LNCAP (cell line): Measurements from ENCODE around the gene UFSP1.

ENCODE experiments used
- TF ChIP-seq, protein P1 (sequence below): fragments of 450-650 bp; IDR thresholded peaks from 2 replicates; pipeline ENCODE4 v1.5.1; 2017; ENCODE audit warnings: mild to moderate bottlenecking

The UFSP1 gene

GRCh38 chr7:100840470-100841100 lies 48.9 kb downstream of the UFSP1 start:
- TF ChIP-seq, protein P1, sequence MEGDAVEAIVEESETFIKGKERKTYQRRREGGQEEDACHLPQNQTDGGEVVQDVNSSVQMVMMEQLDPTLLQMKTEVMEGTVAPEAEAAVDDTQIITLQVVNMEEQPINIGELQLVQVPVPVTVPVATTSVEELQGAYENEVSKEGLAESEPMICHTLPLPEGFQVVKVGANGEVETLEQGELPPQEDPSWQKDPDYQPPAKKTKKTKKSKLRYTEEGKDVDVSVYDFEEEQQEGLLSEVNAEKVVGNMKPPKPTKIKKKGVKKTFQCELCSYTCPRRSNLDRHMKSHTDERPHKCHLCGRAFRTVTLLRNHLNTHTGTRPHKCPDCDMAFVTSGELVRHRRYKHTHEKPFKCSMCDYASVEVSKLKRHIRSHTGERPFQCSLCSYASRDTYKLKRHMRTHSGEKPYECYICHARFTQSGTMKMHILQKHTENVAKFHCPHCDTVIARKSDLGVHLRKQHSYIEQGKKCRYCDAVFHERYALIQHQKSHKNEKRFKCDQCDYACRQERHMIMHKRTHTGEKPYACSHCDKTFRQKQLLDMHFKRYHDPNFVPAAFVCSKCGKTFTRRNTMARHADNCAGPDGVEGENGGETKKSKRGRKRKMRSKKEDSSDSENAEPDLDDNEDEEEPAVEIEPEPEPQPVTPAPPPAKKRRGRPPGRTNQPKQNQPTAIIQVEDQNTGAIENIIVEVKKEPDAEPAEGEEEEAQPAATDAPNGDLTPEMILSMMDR, result no peak

DNA sequence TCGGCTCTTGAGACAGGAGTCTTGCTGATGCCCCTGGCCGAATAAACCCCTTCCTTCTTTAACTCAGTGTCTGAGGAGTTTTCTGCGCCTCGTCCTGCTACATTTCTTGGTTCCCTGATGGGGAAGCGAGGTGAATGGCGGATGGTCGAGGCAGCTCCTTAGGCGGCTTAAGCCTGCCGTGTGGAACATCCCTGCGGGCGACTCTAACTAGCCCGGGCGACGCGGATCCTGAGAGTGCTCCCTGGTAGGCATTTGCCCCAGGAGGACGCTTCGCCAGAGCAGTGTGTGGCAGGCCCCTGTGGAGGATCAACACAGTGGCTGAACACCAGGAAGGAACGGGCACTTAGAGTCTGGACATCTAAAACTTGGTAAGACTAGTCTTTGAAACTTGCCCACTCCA lies 50.2 kb downstream of the UFSP1 start:
- TF ChIP-seq, protein P1, result no peak
